BE2C (cell line): ENCODE results near the gene SGCG.
"Not testable (repeated sequence)": the region's sequence is repeated elsewhere in the genome, so short reads cannot be mapped to it uniquely, and the experiment has no call there.

Source experiments
- DNase-seq: peaks from one replicate; pipeline ENCODE4 v3.0.0-alpha.2; 2020
- H3K27me3 ChIP-seq: fragments of 250-450 bp; sonication (Bioruptor Pico); 2 replicates; pipeline ENCODE4 v1.5.1; 2020; ENCODE audit warnings: mild to moderate bottlenecking
- H3K36me3 ChIP-seq: fragments of 250-450 bp; sonication (Bioruptor Pico); 2 replicates; pipeline ENCODE4 v1.5.1; 2020; ENCODE audit warnings: mild to moderate bottlenecking
- H3K4me1 ChIP-seq: fragments of 250-450 bp; sonication (Bioruptor Pico); 2 replicates; pipeline ENCODE4 v1.5.1; 2020
- H3K4me3 ChIP-seq: 2 replicates; pipeline ENCODE4 v1.5.1; 2011; ENCODE audit warnings: low read depth, low read length
- H3K9me3 ChIP-seq: fragments of 250-450 bp; sonication (Bioruptor Pico); 2 replicates; pipeline ENCODE4 v1.5.1; 2020
- CTCF ChIP-seq: IDR thresholded peaks from 2 replicates; pipeline ENCODE4 v1.5.1; 2012; ENCODE audit warnings: mild to moderate bottlenecking, low read depth, low read length

SGCG gene

DNA sequence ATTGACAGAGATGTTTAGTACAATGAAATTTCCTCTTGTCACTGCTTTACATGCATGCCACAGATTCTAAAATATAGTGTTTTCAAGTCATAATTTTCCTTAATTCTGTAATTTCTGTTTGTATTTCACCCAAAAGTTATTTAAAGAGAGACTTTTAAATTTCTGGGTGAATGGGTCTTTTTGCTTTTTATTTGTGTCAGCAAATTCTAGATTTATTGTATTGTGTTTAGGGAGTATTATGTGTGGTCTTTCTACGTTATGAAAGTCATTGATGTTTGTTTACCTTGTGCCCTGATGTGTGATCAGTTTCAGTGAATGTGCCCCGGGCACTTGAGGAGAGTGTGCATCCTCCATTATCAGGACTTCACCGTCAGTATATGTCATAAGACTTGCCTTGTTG, 92.7 kb downstream of the SGCG start:
- DNase-seq, result no peak
- Histone ChIP-seq H3K4me1 (no peaks in the 10 kb centered on the region), H3K9me3 (no peaks in the 10 kb centered on the region), H3K36me3 (no peaks in the 10 kb centered on the region), H3K4me3 (no peak overlapping the region), H3K27me3 (peaks cover 10% of the 10 kb centered on the region; the same call in 1 of the 2 replicates)
- no peak for TF ChIP-seq CTCF

GRCh38 chr13:23279321-23279720, 98.5 kb downstream of the SGCG start:
- H3K36me3 ChIP-seq, result no peaks in the 10 kb centered on the region
- no peak for TF ChIP-seq CTCF
- H3K9me3 ChIP-seq, result no peaks in the 10 kb centered on the region
- no peaks in the 10 kb centered on the region; the same call in 1 of the 2 replicates for H3K27me3 ChIP-seq
- no peak overlapping the region for H3K4me3 ChIP-seq
- no peak for DNase-seq
- H3K4me1 ChIP-seq, result no peaks in the 10 kb centered on the region

- no peak for TF ChIP-seq CTCF
- no peak for DNase-seq
- H3K4me1 ChIP-seq, result no peaks in the 10 kb centered on the region; the same call in 1 of the 2 replicates
- H3K9me3 ChIP-seq, result no peaks in the 10 kb centered on the region
- no peak overlapping the region for H3K4me3 ChIP-seq
- no peaks in the 10 kb centered on the region for H3K27me3 ChIP-seq
- no peaks in the 10 kb centered on the region for H3K36me3 ChIP-seq
These were observed 107.8 kb downstream of the SGCG start for GRCh38 chr13:23288564-23288963.

GRCh38 chr13:23288995-23289394, 108.2 kb downstream of the SGCG start:
- H3K9me3 ChIP-seq, result no peaks in the 10 kb centered on the region
- H3K4me1 ChIP-seq, result no peaks in the 10 kb centered on the region; the same call in 1 of the 2 replicates
- no peaks in the 10 kb centered on the region for H3K27me3 ChIP-seq
- DNase-seq, result no peak
- H3K4me3 ChIP-seq, result no peak overlapping the region
- H3K36me3 ChIP-seq, result no peaks in the 10 kb centered on the region
- no peak for TF ChIP-seq CTCF

GRCh38 chr13:23289917-23290357, 109.2 kb downstream of the SGCG start:
- no peaks in the 10 kb centered on the region for H3K36me3 ChIP-seq
- DNase-seq, result peak; percentile 16
- no peak overlapping the region for H3K4me3 ChIP-seq
- H3K27me3 ChIP-seq, result no peaks in the 10 kb centered on the region
- TF ChIP-seq CTCF, result no peak
- H3K4me1 ChIP-seq, result no peaks in the 10 kb centered on the region; the same call in 1 of the 2 replicates
- H3K9me3 ChIP-seq, result no peaks in the 10 kb centered on the region

DNA sequence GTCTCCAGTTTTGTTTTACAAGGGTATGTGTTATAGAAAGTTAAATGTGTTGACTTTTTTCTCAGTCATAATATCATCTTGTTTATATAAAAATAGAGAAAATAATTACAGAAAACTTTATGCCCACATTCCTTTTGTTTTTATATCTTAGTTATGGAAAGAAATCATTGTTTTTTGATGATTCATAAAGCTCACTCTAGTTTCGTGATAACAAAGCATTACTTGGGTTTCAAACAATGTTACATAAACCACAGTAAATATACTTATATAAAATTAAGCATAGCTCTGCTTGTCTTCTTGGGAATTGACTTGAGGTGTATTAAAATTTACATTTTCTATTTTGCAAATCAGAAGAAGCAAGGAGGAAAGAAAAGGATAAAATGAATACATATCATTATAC, 111.8 kb downstream of the SGCG start:
- Histone ChIP-seq H3K4me1 (no peaks in the 10 kb centered on the region; the same call in 1 of the 2 replicates), H3K9me3 (no peaks in the 10 kb centered on the region), H3K36me3 (no peaks in the 10 kb centered on the region), H3K27me3 (peaks cover 7% of the 10 kb centered on the region), H3K4me3 (no peak overlapping the region)
- no peak for TF ChIP-seq CTCF
- DNase-seq, result no peak

- H3K4me3 ChIP-seq, DNase-seq, H3K36me3 ChIP-seq, H3K4me1 ChIP-seq, H3K27me3 ChIP-seq, H3K9me3 ChIP-seq: not testable (repeated sequence)
These were observed 134.1 kb downstream of the SGCG start for GRCh38 chr13:23314837-23315236.
